ENCODE results near the gene PGGT1B.
"Not testable (repeated sequence)": the region's sequence is repeated elsewhere in the genome, so short reads cannot be mapped to it uniquely, and the experiment has no call there.

The PGGT1B gene

GRCh38 chr5:115260248-115260647 lies 2.4 kb downstream of the PGGT1B start:
- DNase-seq (ENCODE audit: low read depth, low spot score) = no peak

DNA sequence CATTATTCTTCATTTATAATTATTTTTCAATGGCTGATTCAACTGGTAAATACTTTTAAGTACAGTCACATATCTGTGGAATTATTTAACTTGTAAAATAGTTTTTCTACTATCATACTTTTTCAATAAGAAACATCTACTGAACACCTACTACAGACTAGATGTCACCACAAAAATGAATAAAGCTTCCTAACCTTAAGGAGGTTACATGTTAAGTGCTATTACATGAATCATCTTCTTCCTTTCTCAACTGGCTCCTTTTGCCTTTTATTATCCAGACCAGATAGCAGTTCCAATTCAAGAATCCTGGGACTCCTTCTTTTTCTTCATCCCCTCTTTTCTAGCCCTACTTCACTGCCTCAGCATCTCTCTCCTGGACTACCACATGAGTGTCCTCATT lies 4.7 kb downstream of the PGGT1B start:
- DNase-seq (ENCODE audit: low read depth, low spot score) = no peak

GRCh38 chr5:115249379-115249778 lies 13.3 kb downstream of the PGGT1B start:
- not testable (repeated sequence) for DNase-seq (ENCODE audit: low read depth, low spot score)

GRCh38 chr5:115246361-115246991 lies 16.2 kb downstream of the PGGT1B start:
- peak; percentile 64 for DNase-seq (ENCODE audit: low read depth, low spot score)

- DNase-seq (ENCODE audit: low read depth, low spot score) = peak; percentile 36
These were observed 19.3 kb downstream of the PGGT1B start for GRCh38 chr5:115243412-115243811.

DNA sequence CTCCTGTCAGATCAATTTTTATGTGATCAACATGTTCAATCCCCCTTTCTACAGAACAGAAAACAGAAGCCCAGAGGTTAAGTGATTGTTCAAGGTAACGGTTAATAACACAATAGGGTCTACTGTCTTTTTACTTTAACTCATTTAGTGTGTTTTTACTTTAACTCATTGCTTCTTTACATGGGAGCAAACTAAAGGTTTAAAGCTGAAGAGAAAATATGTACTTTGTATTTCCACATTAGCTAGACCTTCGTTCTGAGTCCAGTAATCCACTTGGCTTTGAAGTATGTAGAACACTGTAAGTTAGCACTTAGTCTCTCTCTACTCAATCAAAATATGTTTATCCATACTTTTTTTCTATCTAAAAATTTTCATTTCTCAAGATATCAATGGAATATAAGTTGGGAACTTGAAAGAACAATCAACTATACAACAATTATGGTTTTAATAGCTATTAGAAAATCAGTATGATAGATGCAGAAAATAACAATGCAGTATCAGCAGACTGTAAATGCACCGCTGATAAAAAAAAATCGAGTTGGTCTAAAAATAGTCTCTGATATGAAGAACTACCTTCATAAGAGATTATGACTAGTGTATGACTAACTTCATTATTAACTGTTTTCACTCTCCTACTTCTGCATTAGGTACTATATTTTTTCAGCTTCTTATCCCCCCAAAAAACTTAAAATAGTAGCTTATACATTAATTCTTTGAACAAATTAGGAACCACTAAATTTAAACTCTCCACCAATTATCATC lies 20.6 kb downstream of the PGGT1B start:
- DNase-seq (ENCODE audit: low read depth, low spot score) = no peak

GRCh38 chr5:115237066-115237465 lies 25.6 kb downstream of the PGGT1B start:
- no peak for DNase-seq (ENCODE audit: low read depth, low spot score)

- no peak for DNase-seq (ENCODE audit: low read depth, low spot score)
These were observed 26.1 kb downstream of the PGGT1B start for GRCh38 chr5:115236599-115236998.

- DNase-seq (ENCODE audit: low read depth, low spot score) = no peak
These were observed 31.1 kb downstream of the PGGT1B start for GRCh38 chr5:115231598-115231997.

DNA sequence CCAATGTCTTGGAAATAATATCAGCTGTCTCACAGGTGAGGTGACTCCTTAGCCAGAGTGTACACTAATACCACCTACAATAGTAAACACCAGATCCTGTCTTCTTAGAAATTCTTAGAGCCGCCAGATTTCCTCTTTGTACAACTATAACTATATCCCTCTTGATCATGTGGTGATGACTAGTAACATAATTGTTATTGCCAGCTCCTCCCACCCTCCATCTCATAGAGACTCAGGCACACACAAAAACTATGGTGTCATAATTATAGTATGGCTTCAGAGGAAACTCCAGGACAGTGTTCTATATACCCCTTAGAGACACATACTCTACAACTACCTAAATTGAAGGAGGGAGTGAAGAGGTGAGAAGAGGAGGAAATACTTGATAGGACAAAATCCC lies 33.1 kb downstream of the PGGT1B start:
- no peak for DNase-seq (ENCODE audit: low read depth, low spot score)

DNA sequence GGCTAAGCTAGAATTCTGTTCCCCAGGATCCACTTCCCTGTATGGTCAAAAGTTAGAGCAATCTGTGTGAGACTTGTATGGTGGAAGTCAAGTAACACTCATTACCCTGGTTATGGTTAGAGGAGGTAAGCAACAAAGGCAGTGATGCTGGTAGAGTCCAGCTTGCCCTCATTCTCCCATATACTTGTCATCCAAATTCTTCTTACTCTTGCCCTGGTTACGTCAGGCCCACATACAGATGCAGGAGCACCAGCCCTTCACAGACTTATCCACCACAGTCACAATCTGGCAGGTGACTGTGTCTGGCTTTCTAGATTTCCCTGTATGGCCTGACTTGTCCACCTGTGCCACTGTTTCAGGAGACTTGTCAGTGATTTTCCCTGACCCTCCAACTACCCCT lies 35.4 kb downstream of the PGGT1B start:
- DNase-seq (ENCODE audit: low read depth, low spot score) = no peak

GRCh38 chr5:115214541-115214940 lies 48.1 kb downstream of the PGGT1B start:
- no peak for DNase-seq (ENCODE audit: low read depth, low spot score)

- no peak for DNase-seq (ENCODE audit: low read depth, low spot score)
These were observed 53.4 kb downstream of the PGGT1B start for GRCh38 chr5:115209279-115209678.

DNA sequence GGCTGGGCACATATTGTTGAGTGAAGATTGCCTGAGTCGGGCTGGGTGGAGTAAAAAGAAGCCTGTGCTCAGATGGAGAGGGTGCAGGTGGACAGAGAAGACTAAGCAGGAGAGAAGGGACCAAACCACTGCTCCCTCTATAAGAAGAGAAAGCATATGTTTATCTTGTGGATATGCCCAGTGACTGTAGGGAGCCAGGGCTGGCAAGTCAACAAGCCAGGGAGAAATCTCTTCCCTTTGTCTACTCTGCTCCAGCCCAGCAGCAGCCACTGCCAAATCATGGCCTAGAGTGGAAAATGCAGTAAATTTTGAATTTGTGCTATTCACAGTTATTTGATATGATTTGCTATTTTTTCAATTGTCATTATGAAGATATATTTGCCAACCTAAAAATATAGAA lies 59.7 kb downstream of the PGGT1B start:
- DNase-seq (ENCODE audit: low read depth, low spot score) = no peak

GRCh38 chr5:115196161-115196560 lies 66.5 kb downstream of the PGGT1B start:
- no peak for DNase-seq (ENCODE audit: low read depth, low spot score)

DNA sequence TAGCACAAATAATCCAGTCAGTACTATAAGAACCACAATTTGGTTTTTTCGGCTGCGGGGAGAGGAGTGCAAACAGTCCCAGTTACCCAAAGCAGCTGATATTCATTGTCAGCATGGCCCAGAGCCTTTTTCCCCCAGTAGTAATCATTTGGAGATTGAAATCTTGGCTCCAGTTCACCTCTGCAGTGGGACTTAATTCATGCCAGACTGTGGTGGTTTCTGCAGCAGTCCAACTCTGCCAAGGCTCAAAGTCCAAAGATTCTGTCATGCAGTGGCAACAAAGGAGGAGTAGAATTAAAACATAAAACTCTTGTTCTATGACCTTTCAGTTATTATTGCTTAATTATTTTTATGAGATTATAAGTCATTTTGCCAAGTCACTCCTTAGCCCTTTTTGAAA lies 68.0 kb downstream of the PGGT1B start:
- DNase-seq (ENCODE audit: low read depth, low spot score) = peak; percentile 84

GRCh38 chr5:115193295-115193694 lies 69.4 kb downstream of the PGGT1B start:
- no peak for DNase-seq (ENCODE audit: low read depth, low spot score)

DNA sequence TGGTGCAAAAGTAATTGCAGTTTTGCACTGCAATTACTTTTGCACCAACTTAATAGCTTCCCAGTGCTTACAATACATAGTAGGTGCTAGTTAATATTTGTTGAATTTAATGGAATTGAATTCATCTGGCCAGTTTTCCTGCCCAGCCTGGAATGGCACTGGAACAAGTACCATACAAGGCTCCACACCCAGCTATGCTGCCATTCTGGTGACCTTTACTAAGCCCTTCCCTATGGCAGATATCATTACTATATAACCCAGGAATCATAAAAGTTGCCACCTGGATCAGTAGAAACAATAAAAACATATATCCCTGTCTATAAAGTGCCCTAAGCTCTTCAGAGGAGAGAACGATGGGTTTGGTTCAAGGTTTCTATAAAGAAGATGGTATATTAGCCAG lies 70.6 kb downstream of the PGGT1B start:
- DNase-seq (ENCODE audit: low read depth, low spot score) = no peak

GRCh38 chr5:115191474-115192031 lies 71.1 kb downstream of the PGGT1B start:
- no peak for DNase-seq (ENCODE audit: low read depth, low spot score)

GRCh38 chr5:115190388-115190787 lies 72.3 kb downstream of the PGGT1B start:
- DNase-seq (ENCODE audit: low read depth, low spot score) = no peak

- DNase-seq (ENCODE audit: low read depth, low spot score) = no peak
These were observed 72.8 kb downstream of the PGGT1B start for GRCh38 chr5:115189866-115190265.

DNA sequence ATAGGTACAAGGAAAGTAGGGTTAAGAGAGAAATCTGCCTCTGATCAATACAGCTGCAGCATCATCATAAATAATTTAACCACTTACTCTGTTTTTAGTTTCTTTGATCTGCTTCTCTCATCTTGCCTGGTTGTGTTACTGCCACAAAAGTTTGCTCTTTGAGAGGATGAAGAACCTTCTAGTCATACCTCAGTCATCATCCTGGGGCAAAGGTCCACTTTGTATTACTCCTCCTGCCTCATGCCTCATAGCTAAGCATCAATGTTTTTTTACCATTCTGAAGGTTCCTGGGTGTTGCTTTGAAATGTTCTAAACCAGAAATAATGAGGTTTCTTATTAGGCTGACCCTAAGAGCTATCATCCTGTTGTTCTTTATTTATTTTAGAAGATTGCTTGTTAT lies 75.9 kb downstream of the PGGT1B start:
- DNase-seq (ENCODE audit: low read depth, low spot score) = no peak

DNA sequence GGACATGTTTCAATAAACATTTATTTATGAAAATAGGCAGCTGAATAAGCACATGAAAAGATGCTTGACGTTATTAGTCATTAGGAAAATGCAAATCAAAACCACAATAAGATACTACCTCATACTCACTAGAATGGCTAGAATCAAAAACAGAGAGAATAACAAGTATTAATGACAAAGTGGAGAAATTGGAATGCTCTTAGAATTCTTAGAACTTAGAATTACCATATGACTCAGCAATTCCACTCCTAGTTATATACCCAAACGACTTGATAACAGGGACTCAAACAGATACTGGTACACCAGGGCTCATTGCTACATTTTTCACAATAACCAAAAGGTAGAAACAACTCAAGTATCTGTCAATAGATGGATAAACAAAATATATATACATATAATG lies 77.9 kb downstream of the PGGT1B start:
- DNase-seq (ENCODE audit: low read depth, low spot score) = peak; percentile 50
